ENCODE results near the gene H3-3A. TPM values are rescaled to one million over a fixed set of nuclear protein-coding genes. Genes with fewer than 3 reads are reported as not detected.

Gene H3-3A
- total RNA-seq, 4 donors from 2014 or later, result 284 to 317 (median 305) TPM

DNA sequence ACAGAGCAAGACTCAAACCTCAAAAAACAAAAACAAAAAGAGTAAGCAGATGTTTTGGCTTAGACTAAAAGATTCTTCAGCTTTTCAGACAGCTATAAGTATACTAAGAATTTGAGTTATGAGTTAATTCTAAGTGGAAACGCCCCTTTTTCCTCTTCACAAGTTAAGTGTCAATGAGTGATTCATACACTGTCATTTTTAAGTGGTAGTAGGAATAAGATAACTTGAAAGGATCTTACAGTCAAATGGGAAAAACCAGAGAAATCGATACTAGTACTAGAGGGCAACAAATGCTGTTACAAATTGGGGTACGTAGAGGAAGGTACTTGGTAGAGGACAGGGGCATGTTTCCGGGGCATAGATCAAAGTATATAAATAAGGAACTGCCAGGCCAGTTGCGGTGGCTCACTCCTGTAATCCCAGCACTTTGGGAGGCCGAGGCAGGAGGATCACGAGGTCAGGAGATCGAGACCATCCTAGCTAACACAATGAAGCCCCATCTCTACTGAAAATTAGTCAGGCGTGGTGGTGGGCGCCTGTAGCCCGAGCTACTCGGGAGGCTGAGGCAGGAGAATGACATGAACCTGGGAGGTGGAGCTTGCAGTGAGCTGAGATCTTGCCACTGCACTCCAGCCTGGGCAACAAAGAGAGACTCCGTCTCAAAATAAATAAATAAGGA, 7.4 kb downstream of the H3-3A start:
- DNase-seq (ENCODE audit: low spot score) (no peak), ATAC-seq (ENCODE audit: low FRiP score) (no peak)
- TF ChIP-seq CTCF (IDR thresholded peaks at IDR 0.05), result no peak

- ATAC-seq (ENCODE audit: low FRiP score) (no peak), DNase-seq (ENCODE audit: low spot score) (no peak)
- no peak for TF ChIP-seq CTCF (IDR thresholded peaks at IDR 0.05)
These were observed 9.8 kb downstream of the H3-3A start for GRCh38 chr1:226072347-226072746.

- no peak for TF ChIP-seq CTCF (IDR thresholded peaks at IDR 0.05)
- ATAC-seq (ENCODE audit: low FRiP score), result no peak
- no peak for DNase-seq (ENCODE audit: low spot score)
These were observed 10.9 kb downstream of the H3-3A start for GRCh38 chr1:226073184-226073950.

GRCh38 chr1:226074046-226074445, 11.5 kb downstream of the H3-3A start:
- DNase-seq (ENCODE audit: low spot score) (no peak), ATAC-seq (ENCODE audit: low FRiP score) (no peak)
- TF ChIP-seq CTCF (IDR thresholded peaks at IDR 0.05), result no peak

DNA sequence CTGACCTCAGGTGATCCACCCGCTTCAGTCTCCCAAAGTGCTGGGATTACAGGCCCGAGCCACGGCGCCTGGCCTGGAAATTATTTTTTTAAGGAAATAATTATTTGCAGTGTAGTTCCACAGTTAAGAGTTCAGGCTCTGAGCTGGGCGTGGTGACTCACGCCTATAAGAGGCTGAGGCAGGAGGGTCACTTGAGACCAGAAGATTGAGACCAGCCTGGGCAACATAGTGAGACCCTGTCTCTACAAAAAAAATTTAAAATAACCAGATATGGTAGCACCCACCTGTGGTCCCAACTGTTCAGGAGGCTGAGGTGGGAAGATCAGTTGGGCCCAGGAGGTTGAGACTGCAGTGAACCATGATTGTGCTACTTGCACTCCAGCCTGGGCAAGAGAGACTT, 13.9 kb downstream of the H3-3A start:
- DNase-seq (ENCODE audit: low spot score), result no peak
- no peak for ATAC-seq (ENCODE audit: low FRiP score)

DNA sequence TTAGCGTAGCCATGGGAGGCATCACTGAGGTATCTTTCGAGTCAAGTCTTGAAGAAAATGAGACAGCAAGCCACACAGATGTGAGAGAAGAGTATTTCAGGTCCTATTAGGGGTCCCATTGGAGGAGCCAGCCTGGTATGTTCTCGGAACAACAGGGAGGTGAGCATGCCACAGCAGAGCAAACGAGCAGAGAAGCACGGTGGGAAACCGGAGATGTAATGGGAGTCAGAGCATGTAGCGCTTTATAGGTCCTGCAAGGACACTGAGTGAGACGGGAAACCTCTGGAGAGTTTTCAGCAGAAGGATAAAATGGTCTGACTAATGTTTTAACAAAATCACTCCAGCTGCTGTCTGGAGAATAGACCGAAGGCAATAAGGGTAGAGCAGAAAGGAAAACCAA, 15.9 kb downstream of the H3-3A start:
- no peak for TF ChIP-seq CTCF (IDR thresholded peaks at IDR 0.05)
- no peak for ATAC-seq (ENCODE audit: low FRiP score)
- DNase-seq (ENCODE audit: low spot score), result no peak

More for the DNA sequence above, 13.9 kb downstream of the H3-3A start:
- TF ChIP-seq CTCF (IDR thresholded peaks at IDR 0.05), result no peak

DNA sequence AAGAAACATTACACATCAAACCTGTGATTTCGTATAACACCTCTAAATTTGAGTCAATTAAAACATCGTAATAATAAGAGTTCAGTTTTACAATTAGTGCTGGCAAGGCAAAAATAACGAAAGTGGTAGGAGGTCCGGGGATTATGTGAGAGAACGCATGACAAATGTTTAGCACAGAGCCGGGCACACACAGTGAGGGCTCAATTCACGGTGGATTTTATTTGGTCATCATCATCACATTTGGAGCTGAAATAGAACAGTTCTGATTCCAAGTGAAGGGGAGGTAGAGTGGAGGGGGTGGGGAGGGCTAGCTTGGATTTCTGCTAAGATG, 20.0 kb downstream of the H3-3A start:
- TF ChIP-seq CTCF (IDR thresholded peaks at IDR 0.05), result no peak
- DNase-seq (ENCODE audit: low spot score) (no peak), ATAC-seq (ENCODE audit: low FRiP score) (no peak)

Measured in omental fat pad (tissue), 4 donors.